Hippocampal formation (tissue), 2 donors: ENCODE measurements around the gene TMEM43.
"Not testable (repeated sequence)": the region's sequence is repeated elsewhere in the genome, so short reads cannot be mapped to it uniquely, and the experiment has no call there.

Experiments used
- DNase-seq, 2 donors: peaks; one replicate each; lab custom pipeline; 2025; lab: John Stamatoyannopoulos, UW

The TMEM43 gene, protein sequence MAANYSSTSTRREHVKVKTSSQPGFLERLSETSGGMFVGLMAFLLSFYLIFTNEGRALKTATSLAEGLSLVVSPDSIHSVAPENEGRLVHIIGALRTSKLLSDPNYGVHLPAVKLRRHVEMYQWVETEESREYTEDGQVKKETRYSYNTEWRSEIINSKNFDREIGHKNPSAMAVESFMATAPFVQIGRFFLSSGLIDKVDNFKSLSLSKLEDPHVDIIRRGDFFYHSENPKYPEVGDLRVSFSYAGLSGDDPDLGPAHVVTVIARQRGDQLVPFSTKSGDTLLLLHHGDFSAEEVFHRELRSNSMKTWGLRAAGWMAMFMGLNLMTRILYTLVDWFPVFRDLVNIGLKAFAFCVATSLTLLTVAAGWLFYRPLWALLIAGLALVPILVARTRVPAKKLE

DNA sequence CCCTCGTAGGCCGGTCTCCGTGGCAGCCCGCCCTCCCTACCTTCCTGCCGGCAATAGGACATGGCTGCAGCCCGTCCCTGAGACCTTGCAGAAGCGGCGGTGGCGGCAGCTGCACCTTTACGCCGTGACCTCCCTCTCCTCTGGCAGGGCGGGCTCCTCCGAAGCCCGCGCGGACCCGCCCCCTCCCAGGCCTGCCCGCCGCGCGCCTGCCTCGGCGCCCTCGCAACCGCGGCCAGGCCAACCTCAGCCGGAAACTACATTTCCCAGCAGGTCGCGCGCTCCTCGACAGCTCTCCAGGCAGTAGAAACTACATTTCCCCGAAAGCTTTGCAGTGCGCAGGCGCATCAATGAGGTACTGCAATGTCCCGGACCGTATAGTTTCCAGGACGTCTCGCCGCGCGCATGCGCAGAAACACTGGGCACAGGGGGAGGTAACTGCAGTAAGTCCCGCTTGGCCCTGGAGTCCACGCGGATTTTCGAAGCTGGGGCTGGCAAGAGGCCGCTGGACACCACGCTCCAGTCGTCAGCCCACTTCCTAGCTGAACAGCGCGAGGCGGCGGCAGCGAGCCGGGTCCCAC, at the start of gene TMEM43, which contains the start of gene CHCHD4:
Gene TMEM43, plus strand, starts transcription at position 438 of the 578 bp plus-strand sequence. CDS start 142 bp downstream, outside the sequence.
Gene CHCHD4, minus strand, starts transcription at position 256 of the 578 bp plus-strand sequence. Its CDS starts 194 bp downstream, at position 62.
- peak; percentile 98 to 99 for DNase-seq

DNA sequence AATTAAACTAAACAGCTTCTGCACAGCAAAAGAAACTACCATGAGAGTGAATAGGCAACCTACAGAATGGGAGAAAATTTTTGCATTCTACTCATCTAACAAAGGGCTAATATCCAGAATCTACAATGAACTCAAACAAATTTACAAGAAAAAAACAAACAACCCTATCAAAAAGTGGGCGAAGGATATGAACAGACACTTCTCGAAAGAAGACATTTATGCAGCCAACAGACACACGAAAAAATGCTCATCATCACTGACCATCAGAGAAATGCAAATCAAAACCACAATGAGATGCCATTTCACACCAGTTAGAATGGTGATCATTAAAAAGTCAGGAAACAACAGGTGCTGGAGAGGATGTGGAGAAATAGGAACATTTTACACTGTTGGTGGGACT, 49.6 kb upstream of the TMEM43 start:
- DNase-seq, result not testable (repeated sequence)

DNA sequence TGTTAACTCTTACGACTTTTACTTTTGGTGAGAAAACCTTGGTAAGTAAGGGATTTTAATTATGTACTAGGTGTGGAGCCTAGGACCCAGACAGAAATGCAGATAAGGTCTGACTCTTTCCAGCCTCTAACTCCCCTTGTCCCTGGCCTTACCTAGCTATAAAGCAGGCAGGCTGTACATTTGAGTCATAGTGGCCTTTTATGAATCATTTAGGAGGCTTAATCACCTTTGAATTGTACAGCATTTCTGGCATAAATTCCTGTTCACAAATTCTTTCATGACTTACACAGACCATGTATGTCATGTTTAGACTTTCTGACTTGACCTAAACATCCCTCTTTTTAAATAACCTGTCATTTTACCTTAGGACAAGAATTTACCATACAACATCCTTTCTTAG, 47.5 kb upstream of the TMEM43 start:
- DNase-seq, result no peak

DNA sequence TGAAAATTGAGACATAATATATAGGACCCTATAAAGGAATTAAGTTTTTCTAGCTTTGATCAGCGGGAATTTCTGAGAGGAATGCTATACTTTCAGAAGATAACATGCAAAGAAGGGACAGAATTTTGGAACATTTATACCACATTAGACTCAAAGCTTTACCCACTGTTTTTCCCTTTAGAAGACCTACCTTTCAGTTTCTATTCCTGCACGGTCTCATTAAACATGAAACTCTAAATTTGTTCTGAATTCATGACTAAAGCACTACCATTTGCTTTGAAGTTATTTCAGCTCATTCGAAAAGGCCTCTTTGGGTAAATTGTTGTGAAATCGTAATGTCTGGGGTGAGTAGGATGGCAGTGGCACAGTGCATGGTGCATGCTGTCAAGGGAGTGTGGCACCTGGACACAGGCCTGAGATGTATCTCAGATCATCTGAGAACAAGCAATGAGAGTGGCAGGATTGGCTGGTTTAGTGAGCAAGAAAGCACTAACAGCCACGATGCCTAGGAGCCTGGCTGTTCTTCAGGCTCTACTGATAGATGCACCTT, 42.7 kb upstream of the TMEM43 start:
- DNase-seq, result no peak

DNA sequence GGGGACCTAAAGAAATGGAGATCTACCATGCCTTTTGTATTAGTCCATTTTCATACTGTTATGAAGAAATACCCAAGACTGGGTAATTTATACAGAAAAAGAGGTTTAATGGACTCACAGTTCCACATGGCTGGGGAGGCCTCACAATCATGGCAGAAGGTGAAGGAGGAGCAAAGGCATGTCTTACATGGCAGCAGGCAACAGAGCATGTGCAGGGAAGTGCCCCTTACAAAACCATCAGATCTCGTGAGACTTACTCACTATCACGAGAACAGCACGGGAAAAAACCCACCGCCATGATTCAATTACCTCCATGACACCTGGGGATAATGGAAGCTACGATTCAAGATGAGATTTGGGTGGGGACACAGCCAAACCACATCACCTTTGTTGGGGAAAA, 37.4 kb upstream of the TMEM43 start:
- not testable (repeated sequence) for DNase-seq

DNA sequence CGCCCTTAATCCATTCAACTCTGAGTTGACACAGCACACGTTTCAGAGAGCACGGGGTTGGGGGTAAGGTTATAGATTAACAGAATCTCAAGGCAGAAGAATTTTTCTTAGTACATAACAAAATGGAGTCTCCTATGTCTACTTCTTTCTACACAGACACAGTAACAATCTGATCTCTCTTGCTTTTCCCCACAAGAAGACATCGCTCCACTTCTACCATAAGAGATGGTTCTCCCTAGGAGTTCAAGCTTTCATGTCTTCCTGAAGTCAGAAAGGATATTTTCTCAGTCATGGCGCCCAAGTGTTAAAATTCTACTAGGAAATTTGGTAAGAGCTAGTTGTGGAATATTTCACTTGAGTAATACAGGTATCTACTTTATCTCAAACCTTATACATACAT, 32.9 kb upstream of the TMEM43 start:
- DNase-seq, result not testable (repeated sequence)

DNA sequence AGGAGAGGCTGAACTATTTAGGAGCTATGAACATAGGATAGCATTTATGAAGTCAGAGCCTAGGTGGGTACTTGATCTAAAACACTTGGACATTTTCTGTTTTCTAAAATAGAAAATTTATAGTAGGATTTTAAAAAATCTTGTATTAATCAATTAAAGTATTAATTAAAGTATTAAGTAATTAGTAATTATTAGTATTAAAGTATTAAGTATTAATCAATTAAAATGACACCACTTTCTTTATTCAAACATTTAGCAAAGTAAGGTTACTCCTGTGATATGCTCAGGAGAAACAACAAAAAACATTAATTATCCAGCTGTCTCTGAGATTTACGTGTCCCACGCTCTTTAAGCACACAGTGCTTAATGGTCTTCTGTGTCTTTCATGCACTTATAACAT, 32.4 kb upstream of the TMEM43 start:
- DNase-seq, result no peak

DNA sequence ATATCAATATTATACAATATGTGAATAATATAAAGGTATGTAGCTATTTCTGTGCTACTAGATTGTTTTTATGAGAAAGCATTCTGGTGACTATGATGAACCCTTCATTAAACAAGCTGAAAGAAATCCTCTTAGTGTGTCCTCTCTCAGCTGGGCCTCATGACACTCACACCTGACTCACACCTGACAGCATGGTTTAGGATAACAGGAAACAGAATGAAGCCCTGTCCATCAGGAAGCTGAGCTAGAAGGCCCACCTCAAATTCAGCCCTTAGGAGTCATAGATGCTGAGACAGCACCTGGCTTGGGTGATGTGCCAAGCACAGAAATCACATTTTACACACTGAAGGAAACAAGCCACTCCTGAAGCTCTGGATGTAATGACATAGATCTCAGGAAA, 31.0 kb upstream of the TMEM43 start:
- no peak for DNase-seq

DNA sequence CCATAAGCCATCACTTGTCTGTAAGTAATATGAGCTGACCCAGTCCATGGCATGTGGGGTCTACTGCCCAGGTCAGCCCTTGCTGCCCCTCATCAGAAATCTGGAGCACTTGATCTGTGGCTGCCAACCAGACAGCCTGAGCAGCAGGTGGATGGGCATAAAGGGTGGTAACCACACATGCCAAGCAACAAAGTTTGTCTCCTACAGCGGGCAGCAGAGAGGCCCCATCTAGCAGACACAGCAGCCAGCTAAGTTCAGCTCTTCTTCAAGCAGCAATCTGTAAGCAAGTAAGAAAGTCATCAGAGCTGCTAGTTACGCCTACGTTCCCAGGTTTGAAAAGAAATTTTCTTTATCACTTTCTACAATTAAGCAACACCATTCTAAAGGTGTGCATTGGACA, 28.1 kb upstream of the TMEM43 start:
- DNase-seq, result no peak

DNA sequence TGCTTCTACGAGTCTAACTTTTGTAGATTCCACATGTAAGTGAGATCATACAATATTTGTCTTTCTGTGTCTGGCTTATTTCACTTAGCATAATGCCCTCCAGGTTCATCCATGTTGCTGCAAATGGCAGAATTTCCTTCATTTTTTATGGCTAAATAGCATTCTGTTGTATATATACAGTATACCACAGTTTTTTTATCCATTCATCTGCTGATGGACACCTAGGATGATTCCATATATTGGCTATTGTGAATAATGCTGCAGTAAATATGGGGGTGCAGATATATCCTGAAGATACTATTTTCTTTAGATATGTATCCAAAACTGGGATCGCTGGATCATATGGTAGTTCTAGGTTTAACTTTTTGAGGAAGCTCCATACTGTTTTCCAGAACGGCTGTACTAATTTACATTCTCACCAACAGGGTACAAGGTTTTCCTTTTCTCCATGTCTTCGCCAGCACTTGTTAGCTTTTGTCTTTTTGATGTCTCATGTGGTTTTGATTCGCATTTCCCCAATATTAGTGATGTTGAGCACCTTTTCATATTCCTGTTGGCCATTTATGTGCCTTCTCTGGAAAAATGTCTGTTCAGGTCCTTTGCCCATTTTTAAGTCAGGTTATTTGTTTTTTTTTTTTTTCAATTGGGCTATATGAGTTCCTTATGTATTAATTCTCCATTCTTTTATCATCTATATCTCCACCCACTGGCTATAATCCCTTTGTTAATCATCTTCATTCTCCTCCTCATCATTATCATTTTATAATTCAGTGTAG, 27.0 kb upstream of the TMEM43 start:
- DNase-seq, result no peak

DNA sequence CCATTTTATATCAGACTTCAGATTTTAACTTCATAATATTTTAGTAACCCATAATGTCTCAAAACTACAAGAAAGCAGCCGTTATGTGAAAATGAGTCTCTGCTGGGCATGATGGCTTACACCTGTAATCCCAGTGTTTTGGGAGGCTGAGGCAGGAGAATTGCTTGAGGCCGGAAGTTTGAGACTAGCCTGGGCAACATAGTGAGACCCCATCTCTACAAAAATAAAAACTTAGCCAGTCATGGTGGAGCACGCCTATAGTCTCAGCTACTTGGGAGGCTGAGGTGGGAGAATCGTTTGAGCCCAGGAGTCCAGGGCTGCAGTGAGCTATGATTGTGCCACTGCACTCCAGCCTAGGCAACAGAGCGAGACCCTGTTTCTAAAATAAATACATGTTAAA, 15.0 kb upstream of the TMEM43 start:
- DNase-seq, result not testable (repeated sequence)

DNA sequence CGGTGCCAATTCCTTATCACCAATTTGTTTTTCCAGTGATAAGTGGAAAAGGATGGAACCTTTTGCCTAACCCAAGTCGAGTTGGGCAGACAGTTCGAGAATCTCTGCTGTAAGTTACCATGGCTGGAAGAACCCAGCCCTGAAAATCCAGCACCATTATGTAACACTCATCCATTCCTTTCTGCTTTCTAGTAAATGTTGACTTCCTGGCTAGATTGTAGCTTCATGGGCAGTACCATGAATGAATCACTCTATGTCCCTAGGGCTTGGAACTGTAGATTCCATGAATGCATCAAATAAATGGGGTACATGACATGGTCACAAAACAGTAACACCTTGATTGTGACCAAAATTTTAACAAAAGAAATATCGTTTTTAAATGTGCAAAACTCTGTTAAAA, 14.2 kb upstream of the TMEM43 start:
- DNase-seq, result no peak

DNA sequence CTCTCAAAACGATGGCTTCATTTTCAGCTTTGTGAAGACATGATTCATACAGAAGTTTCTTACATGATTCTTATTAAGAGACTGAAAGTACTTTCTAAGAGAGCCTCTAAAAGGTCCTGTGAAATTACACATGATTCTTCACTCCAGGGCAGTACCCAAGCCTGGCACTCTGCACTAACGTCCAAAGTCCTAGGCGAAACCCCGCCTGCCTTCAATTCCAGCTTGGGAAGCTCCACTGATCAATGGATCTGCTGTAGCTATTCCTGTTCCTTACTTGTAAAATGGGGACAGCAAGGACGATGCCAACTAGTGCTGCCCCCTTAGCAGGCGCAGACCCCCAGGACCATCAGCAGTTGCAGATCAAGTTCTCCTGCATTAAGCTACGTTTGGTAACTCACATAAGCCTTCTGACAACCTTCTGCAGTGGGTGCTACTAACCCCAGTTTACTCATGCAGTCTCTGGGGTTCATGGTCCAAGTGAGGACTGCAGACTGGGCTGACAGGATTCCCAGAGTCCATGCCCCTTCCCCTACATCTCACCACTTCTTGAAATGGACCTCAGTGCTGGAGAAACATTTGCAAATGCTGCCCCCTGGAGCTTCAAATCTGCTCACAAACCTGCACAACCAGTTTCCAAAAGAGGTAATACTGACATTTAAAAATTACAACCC, 10.8 kb upstream of the TMEM43 start:
- no peak for DNase-seq

DNA sequence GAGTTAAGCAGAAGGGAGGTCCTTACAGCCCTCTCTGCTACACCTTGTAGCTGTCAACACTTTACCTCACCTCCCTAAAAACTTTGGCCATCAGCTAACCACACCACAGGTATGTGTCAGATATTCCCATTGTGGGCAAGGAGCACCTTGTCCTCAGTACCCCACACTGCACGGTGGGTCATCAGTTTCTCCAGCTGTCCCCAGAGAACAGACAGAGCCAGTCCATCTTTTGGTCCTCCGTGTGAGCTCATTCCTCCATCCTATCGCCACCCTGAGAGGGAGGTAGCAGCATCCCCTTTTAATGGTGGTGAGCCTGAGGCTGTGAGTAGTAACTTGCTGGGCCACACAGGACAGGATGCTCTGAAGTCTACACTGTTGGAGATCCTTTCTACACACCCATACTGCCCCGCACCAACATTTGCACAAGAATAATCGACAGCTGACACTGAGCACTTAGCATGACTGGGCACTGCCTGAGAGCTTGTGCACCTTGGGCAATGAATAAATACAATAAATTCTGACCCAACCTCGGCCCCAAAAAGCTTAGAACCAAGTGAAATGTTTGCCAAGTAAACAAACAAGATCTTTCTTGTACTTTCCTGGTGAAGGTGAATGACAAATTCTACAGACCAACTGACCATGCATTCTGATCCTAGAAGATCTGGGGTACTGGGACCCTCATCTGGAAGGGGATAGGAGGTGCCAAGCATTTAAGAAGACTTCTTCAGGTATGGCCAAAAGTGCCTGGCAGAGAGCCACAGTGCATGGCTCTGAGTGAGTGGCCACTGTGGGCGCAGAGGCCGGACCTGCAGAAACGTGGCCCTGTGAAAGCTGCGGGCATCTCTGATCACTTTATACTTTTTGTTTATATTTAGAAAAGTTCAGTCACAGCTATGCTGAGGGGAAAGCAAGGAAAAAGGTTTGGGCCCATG, 7.1 kb upstream of the TMEM43 start:
- DNase-seq, result no peak

DNA sequence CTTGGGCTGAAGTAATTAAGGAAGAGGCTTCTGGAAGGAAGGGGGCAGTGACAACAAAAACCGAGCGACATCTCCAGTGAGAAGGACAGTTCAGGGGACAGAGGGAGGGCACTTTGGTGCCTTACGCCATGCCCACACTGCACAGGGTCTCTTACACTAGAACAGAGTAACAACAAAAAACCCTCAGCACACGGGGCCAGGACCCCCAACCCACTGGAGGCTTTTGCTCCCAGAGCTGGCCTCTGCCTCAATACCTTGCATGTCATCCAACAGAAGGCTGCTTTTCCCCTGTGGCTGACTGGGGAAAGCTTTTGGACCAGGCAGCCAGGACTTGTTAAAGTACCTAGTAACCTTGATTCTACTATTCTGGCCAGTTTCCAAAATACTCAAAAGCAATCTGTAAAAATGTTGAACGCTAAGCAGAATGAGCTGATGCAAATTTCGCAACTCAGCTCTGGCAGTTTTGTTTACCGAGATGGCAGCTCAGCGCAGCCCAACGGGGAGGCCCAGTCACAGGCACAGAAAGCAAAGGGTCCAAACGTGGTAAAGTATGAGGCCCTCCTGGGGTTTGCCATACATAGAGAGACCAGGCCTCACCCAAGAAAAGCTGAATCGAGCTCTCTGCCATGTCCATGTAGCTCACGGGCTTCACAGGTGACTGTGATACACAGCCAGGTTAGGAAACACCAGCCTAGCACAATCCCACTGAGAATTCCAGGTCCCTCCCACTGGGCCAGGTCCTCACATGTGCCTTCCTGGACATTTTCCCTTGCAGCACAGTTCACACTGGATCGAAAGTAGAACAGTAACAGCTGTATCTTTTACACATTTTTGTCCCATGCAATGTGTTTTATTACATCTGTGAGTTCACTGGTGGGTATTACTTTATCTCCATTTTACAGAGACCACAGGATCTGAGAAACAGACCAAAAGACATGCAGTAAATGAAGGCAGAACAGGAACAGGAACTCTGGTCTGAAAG, 6.2 kb upstream of the TMEM43 start:
- no peak for DNase-seq

DNA sequence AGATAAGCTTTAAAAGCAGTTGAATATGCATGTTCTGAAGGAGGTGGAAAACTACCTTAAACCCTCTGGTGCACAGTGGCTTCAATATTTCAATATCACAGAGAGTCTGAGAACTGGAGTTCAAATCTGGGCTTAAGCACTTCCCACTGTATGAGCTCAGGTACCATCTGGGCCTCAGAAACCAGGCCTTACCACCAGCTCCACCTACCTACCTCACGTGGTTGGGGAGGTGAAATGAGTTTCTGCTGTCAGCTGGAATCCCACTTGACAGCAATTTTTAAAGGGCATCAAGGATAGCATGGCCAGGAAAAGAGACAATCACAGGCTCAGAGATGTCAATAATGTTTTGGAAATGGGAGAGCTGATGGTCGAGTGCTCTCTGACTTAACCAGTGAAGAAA, 5.2 kb upstream of the TMEM43 start:
- DNase-seq, result no peak

DNA sequence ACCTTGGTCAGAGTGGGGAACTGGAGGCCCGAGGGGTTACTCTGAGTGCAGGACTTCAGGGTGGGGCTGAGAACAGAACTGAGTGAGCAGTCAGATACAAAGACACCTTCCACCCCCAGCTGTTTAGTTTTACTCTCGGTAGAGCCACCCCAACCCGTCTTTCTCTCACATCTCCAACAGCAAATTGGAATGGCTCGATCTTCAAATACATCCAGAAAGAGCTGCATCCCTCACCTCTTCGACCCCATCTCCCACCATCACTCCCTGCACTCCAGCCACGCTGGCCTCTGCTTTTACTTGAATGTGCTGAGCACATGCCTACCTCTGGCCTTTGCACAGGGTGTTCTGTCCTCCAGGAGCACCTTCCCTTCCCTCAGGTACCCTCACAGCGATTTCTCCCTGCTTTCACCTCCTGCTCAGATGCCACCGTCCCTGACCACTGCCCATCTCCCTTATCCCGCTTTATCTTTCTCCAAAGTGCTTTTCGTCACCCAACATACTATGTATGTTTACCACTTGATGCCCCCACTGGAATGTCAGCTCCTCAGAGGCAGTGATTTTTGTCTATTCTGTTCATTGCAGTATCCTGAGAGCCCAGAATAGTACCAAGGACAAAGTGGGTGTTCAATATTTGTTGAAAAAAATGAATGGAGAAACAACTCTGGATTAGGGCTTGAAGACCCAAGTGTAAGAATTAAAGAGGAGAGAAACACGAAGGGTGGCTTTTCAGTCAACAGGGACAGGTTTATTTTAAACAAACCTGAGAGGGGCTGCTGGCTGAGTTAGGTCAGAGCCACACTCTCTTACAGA, 4.5 kb upstream of the TMEM43 start:
- no peak for DNase-seq

DNA sequence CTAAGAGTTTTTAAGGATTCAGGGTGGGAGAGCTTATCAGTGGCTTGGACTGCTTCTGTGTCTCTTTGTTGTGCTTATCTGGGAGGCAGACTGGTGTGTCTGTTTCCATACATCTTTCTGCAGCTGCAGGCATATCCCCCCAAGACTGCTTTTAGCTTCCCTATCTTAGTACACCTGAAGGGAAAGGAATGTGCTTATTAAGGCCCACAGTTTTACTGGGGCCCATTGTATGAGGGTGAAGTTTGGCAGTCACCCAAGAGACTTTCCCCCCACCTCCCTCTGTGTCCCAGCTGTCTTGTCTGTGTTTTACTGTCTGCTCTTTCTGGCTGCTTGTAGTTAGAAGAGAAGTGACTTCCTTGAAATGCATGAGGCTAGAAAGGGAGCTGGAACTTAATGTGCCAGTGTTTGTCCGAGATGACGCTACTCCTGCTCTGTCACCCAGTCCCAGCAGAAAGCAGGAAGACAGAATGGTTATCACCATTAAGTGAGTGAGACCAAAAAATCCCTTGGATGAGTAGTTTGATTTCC, 3.9 kb upstream of the TMEM43 start:
- DNase-seq, result not testable (repeated sequence)
